ENCODE results near the gene ASB3.

ASB3 gene

GRCh38 chr2:53630026-53630606 is 156.6 kb downstream of the ASB3 start:
- no peak overlapping the region for H3K27ac Mint-ChIP-seq (ENCODE audit: low read depth)
- H3K27me3 Mint-ChIP-seq: peaks cover 15% of the 10 kb centered on the region

GRCh38 chr2:53629501-53629900 is 157.3 kb downstream of the ASB3 start:
- H3K27ac Mint-ChIP-seq (ENCODE audit: low read depth): no peak overlapping the region
- peaks cover 15% of the 10 kb centered on the region for H3K27me3 Mint-ChIP-seq
- ATAC-seq (replicated peaks; ENCODE audit: extremely low read depth, poor library complexity, severe bottlenecking): no peak
- DNase-seq (ENCODE audit: low spot score in 2 of 2): no peak
- no peaks in the 10 kb centered on the region for H3K36me3 Mint-ChIP-seq (ENCODE audit: insufficient read depth)
- no peaks in the 10 kb centered on the region for H3K4me1 Mint-ChIP-seq
- no peak overlapping the region for H3K4me3 Mint-ChIP-seq
- H3K9me3 Mint-ChIP-seq: no peaks in the 10 kb centered on the region

More at GRCh38 chr2:53630026-53630606, 156.6 kb downstream of the ASB3 start:
- H3K9me3 Mint-ChIP-seq: no peaks in the 10 kb centered on the region
- H3K36me3 Mint-ChIP-seq (ENCODE audit: insufficient read depth): no peaks in the 10 kb centered on the region
- no peak overlapping the region for H3K4me3 Mint-ChIP-seq
- H3K4me1 Mint-ChIP-seq: no peaks in the 10 kb centered on the region
- ATAC-seq (replicated peaks; ENCODE audit: extremely low read depth, poor library complexity, severe bottlenecking) (no peak), DNase-seq (ENCODE audit: low spot score in 2 of 2) (no peak)

GRCh38 chr2:53629001-53629400 is 157.8 kb downstream of the ASB3 start:
- H3K4me1 Mint-ChIP-seq: no peaks in the 10 kb centered on the region
- H3K27me3 Mint-ChIP-seq: peaks cover 15% of the 10 kb centered on the region
- H3K9me3 Mint-ChIP-seq: no peaks in the 10 kb centered on the region
- no peak for ATAC-seq (replicated peaks; ENCODE audit: extremely low read depth, poor library complexity, severe bottlenecking)
- no peak overlapping the region for H3K4me3 Mint-ChIP-seq
- DNase-seq (ENCODE audit: low spot score in 2 of 2): no peak
- H3K27ac Mint-ChIP-seq (ENCODE audit: low read depth): no peak overlapping the region
- no peaks in the 10 kb centered on the region for H3K36me3 Mint-ChIP-seq (ENCODE audit: insufficient read depth)

- H3K27me3 Mint-ChIP-seq: no peaks in the 10 kb centered on the region
- no peak for DNase-seq (ENCODE audit: low spot score in 2 of 2)
- H3K4me3 Mint-ChIP-seq: no peak overlapping the region
- no peak overlapping the region for H3K27ac Mint-ChIP-seq (ENCODE audit: low read depth)
- no peaks in the 10 kb centered on the region for H3K9me3 Mint-ChIP-seq
- H3K36me3 Mint-ChIP-seq (ENCODE audit: insufficient read depth): no peaks in the 10 kb centered on the region
- ATAC-seq (replicated peaks; ENCODE audit: extremely low read depth, poor library complexity, severe bottlenecking): no peak
- no peaks in the 10 kb centered on the region for H3K4me1 Mint-ChIP-seq
Observed at GRCh38 chr2:53622141-53622540, 164.6 kb downstream of the ASB3 start.

GRCh38 chr2:53620981-53621380 is 165.8 kb downstream of the ASB3 start:
- no peaks in the 10 kb centered on the region for H3K36me3 Mint-ChIP-seq (ENCODE audit: insufficient read depth)
- no peaks in the 10 kb centered on the region for H3K9me3 Mint-ChIP-seq
- no peak for DNase-seq (ENCODE audit: low spot score in 2 of 2)
- H3K27me3 Mint-ChIP-seq: peaks cover 6% of the 10 kb centered on the region
- H3K4me1 Mint-ChIP-seq: no peaks in the 10 kb centered on the region
- ATAC-seq (replicated peaks; ENCODE audit: extremely low read depth, poor library complexity, severe bottlenecking): no peak
- no peak overlapping the region for H3K27ac Mint-ChIP-seq (ENCODE audit: low read depth)
- H3K4me3 Mint-ChIP-seq: no peak overlapping the region
